SK-N-MC (cell line): ENCODE measurements around the gene PDYN.

ENCODE experiments used
- EZH2 ChIP-seq: fragments of 200-600 bp; sonication (generic); IDR thresholded peaks from one replicate; pipeline ENCODE4 v1.6.1; 2017; ENCODE audit warnings: antibody characterized with exemption
- FOXP2 ChIP-seq: optimal IDR thresholded peaks from 2 replicates; pipeline ENCODE3; 2011; ENCODE audit warnings: mild to moderate bottlenecking, moderate library complexity; ENCODE audit not compliant: insufficient read depth; ENCODE audit errors: extremely low read length, control extremely low read depth
- POLR2AphosphoS5 ChIP-seq: IDR thresholded peaks from 2 replicates; pipeline ENCODE4 v1.6.1; 2012; ENCODE audit warnings: mild to moderate bottlenecking, low read depth, low read length, borderline replicate concordance

DNA sequence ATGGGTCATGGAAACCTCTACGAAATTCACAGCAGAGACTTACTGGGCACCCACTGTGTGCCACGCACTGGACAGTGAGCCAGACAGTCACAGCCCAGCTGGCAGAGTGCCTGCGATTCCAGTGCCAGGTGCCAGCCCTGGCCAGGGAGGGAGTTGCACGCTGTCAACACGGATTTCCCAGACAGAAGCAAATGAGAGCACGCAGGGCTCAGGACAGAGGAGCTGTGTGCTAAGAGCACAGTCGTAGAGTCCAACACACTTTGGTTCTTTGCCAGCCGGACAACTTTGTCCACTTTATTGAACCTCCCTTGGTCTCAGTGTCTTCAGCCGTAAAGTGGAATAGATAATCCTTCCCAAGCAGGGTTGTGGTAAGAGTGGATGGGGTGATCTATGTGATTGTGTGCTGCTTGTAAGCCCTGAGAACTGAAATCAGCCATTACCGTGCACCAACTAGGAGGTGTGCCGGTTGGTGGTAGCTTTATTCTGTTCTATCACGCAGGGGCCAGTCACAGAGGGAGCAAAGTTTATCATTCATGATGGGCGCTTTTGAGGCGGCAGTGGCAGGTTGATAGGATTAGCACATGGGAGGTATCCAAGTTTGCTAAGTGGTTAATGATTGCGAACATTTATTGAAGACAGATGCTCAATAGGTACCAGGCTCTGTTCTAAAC, 58.0 kb downstream of the PDYN start:
- TF ChIP-seq EZH2 = no peak
- TF ChIP-seq POLR2AphosphoS5 = no peak
- TF ChIP-seq FOXP2 = no peak
